Activated T-cell treated with anti-CD3 and anti-CD28 coated beads, Interleukin-2, amount 50 U/mL, for 1 hour (primary cell): ENCODE results near the gene TOGARAM1.
A peak's percentile ranks its signal among the peaks of the same experiment; 100 is the strongest.

Source experiments
- DNase-seq: peaks from one replicate; pipeline ENCODE4 v3.0.0-alpha.2; 2020

TOGARAM1 gene

GRCh38 chr14:44961554-44962333, at the start of gene TOGARAM1, which contains the start of gene KLHL28:
TOGARAM1 (plus strand) TSS chr14:44962190; CDS start chr14:44962422, 232 bp downstream.
KLHL28 (minus strand) TSS chr14:44961947; CDS start chr14:44945928, 16,019 bp downstream.
- DNase-seq = peak; percentile 90

GRCh38 chr14:44914849-44915248, 47.1 kb upstream of the TOGARAM1 start:
- DNase-seq = no peak

- no peak for DNase-seq
Measured at GRCh38 chr14:44928793-44929192, 33.2 kb upstream of the TOGARAM1 start.

GRCh38 chr14:44935155-44935554, 26.8 kb upstream of the TOGARAM1 start:
- no peak for DNase-seq

GRCh38 chr14:44937547-44937946, 24.4 kb upstream of the TOGARAM1 start:
- no peak for DNase-seq

- DNase-seq = no peak
Measured at GRCh38 chr14:44940211-44940610, 21.8 kb upstream of the TOGARAM1 start.

GRCh38 chr14:44940944-44941343, 21.0 kb upstream of the TOGARAM1 start:
- no peak for DNase-seq

- DNase-seq = no peak
Measured at GRCh38 chr14:44941591-44941990, 20.4 kb upstream of the TOGARAM1 start.

- no peak for DNase-seq
Measured at GRCh38 chr14:44942436-44942835, 19.6 kb upstream of the TOGARAM1 start.

GRCh38 chr14:44944107-44944506, 17.9 kb upstream of the TOGARAM1 start:
- no peak for DNase-seq

GRCh38 chr14:44945264-44945663, 16.7 kb upstream of the TOGARAM1 start:
- no peak for DNase-seq

- DNase-seq = no peak
Measured at GRCh38 chr14:44951051-44951450, 10.9 kb upstream of the TOGARAM1 start.

- DNase-seq = no peak
Measured at GRCh38 chr14:44952391-44953110, 9.4 kb upstream of the TOGARAM1 start.

- no peak for DNase-seq
Measured at GRCh38 chr14:44954750-44955149, 7.2 kb upstream of the TOGARAM1 start.

GRCh38 chr14:44955528-44955927, 6.5 kb upstream of the TOGARAM1 start:
- no peak for DNase-seq

- no peak for DNase-seq
Measured at GRCh38 chr14:44956866-44957265, 5.1 kb upstream of the TOGARAM1 start.

- DNase-seq = no peak
Measured at GRCh38 chr14:44959538-44959937, 2.5 kb upstream of the TOGARAM1 start.

- no peak for DNase-seq
Measured at GRCh38 chr14:44960146-44960545, 1.8 kb upstream of the TOGARAM1 start.

- no peak for DNase-seq
Measured at GRCh38 chr14:44960646-44961045, 1.3 kb upstream of the TOGARAM1 start.

- DNase-seq = peak; percentile 62
Measured at GRCh38 chr14:44961151-44961553, 838 bp upstream of the TOGARAM1 start.

GRCh38 chr14:44962334-44963043, 499 bp downstream of the TOGARAM1 start:
- DNase-seq = no peak

GRCh38 chr14:44963044-44963528, 1.1 kb downstream of the TOGARAM1 start:
- no peak for DNase-seq

GRCh38 chr14:44963775-44964380, 1.9 kb downstream of the TOGARAM1 start:
- DNase-seq = no peak
